Skeletal muscle tissue (tissue), 4 donors: ENCODE results near the gene PRKG1. TPM values are rescaled to one million over a fixed set of nuclear protein-coding genes. Genes with fewer than 3 reads are reported as not detected.

Experiments used
- H3K27ac ChIP-seq: one replicate; pipeline ENCODE4 v1.7.0; 2013; ENCODE audit warnings: mild to moderate bottlenecking, low read depth, low read length, inconsistent platforms
- H3K27me3 ChIP-seq, 3 donors: one replicate each; pipeline ENCODE4 v1.7.0; 2013; ENCODE audit warnings: low read length in 3 of 3; ENCODE audit not compliant: control insufficient read depth in 3 of 3, insufficient read depth in 3 of 3
- H3K36me3 ChIP-seq, 3 donors: one replicate each; pipeline ENCODE4 v1.7.0; 2013; ENCODE audit warnings: low read length in 3 of 3; ENCODE audit not compliant: control insufficient read depth in 3 of 3, insufficient read depth in 3 of 3
- H3K4me1 ChIP-seq, 3 donors: one replicate each; pipeline ENCODE4 v1.7.0; 2013; ENCODE audit warnings: low read length in 3 of 3, mild to moderate bottlenecking in 3 of 3; ENCODE audit not compliant: control insufficient read depth in 3 of 3, insufficient read depth in 3 of 3
- H3K4me3 ChIP-seq, 3 donors: one replicate each; pipeline ENCODE4 v1.7.0; 2013; ENCODE audit warnings: low read length in 3 of 3
- H3K9ac ChIP-seq, 3 donors: one replicate each; pipeline ENCODE4 v1.7.0; 2013; ENCODE audit warnings: low read length in 3 of 3, mild to moderate bottlenecking in 3 of 3, moderate library complexity in 2 of 3, low read depth in 1 of 3
- H3K9me3 ChIP-seq, 3 donors: one replicate each; pipeline ENCODE4 v1.7.0; 2013; ENCODE audit warnings: low read length in 3 of 3; ENCODE audit not compliant: control insufficient read depth in 3 of 3
- total RNA-seq: library from RNA; depleted of rRNA; stranded (reverse); fragments of >200 nt; gene quantifications from one replicate; pipeline ENCODE4 v1.2.3, GENCODE V29; 2014
- donor health status: Osteomylitis.

The PRKG1 gene
- total RNA-seq, 1 donor from 2014 or later, result 44.9 TPM

GRCh38 chr10:51965451-51965850 lies 891.2 kb downstream of the PRKG1 start:
- no peaks in the 10 kb centered on the region for H3K4me1 ChIP-seq
- no peak overlapping the region for H3K9ac ChIP-seq
- no peaks in the 10 kb centered on the region for H3K36me3 ChIP-seq
- H3K27me3 ChIP-seq, result no peaks in the 10 kb centered on the region
- H3K4me3 ChIP-seq, result no peak overlapping the region
- H3K9me3 ChIP-seq, result no peaks in the 10 kb centered on the region
- H3K27ac ChIP-seq, result no peak overlapping the region

- no peaks in the 10 kb centered on the region for H3K36me3 ChIP-seq
- no peaks in the 10 kb centered on the region for H3K4me1 ChIP-seq
- H3K27ac ChIP-seq, result no peak overlapping the region
- no peak overlapping the region for H3K4me3 ChIP-seq
- H3K27me3 ChIP-seq, result no peaks in the 10 kb centered on the region
- no peaks in the 10 kb centered on the region for H3K9me3 ChIP-seq
- no peak overlapping the region for H3K9ac ChIP-seq
Measured at GRCh38 chr10:51972733-51973346, 898.6 kb downstream of the PRKG1 start.

- Histone ChIP-seq H3K4me1 (peaks cover 0 to 4% (median 0%) of the 10 kb centered on the region in 3 donors), H3K36me3 (no peaks in the 10 kb centered on the region), H3K27ac (no peak overlapping the region), H3K27me3 (no peaks in the 10 kb centered on the region), H3K9ac (no peak overlapping the region), H3K9me3 (no peaks in the 10 kb centered on the region), H3K4me3 (no peak overlapping the region)
Measured at GRCh38 chr10:51980752-51981151, 906.5 kb downstream of the PRKG1 start.

GRCh38 chr10:51981731-51982130 lies 907.4 kb downstream of the PRKG1 start:
- H3K4me3 ChIP-seq, result no peak overlapping the region
- H3K9ac ChIP-seq, result no peak overlapping the region
- H3K27me3 ChIP-seq, result no peaks in the 10 kb centered on the region
- H3K9me3 ChIP-seq, result no peaks in the 10 kb centered on the region
- no peaks in the 10 kb centered on the region for H3K36me3 ChIP-seq
- peaks cover 5 to 9% (median 5%) of the 10 kb centered on the region in 3 donors for H3K4me1 ChIP-seq
- no peak overlapping the region for H3K27ac ChIP-seq

GRCh38 chr10:51983481-51983880 lies 909.2 kb downstream of the PRKG1 start:
- no peak overlapping the region for H3K9ac ChIP-seq
- H3K4me1 ChIP-seq, result peaks cover 5 to 9% (median 8%) of the 10 kb centered on the region in 3 donors
- no peaks in the 10 kb centered on the region for H3K9me3 ChIP-seq

GRCh38 chr10:51985336-51985735 lies 911.0 kb downstream of the PRKG1 start:
- Histone ChIP-seq H3K27ac (no peak overlapping the region), H3K4me1 (peaks cover 5 to 9% (median 8%) of the 10 kb centered on the region in 3 donors), H3K36me3 (no peaks in the 10 kb centered on the region), H3K27me3 (no peaks in the 10 kb centered on the region), H3K9me3 (no peaks in the 10 kb centered on the region), H3K9ac (no peak overlapping the region), H3K4me3 (no peak overlapping the region)

More at GRCh38 chr10:51983481-51983880, 909.2 kb downstream of the PRKG1 start:
- no peaks in the 10 kb centered on the region for H3K27me3 ChIP-seq
- H3K27ac ChIP-seq, result no peak overlapping the region
- H3K4me3 ChIP-seq, result no peak overlapping the region
- H3K36me3 ChIP-seq, result no peaks in the 10 kb centered on the region

GRCh38 chr10:51986516-51986915 lies 912.2 kb downstream of the PRKG1 start:
- no peak overlapping the region for H3K27ac ChIP-seq
- no peak overlapping the region for H3K9ac ChIP-seq
- no peaks in the 10 kb centered on the region for H3K9me3 ChIP-seq
- no peaks in the 10 kb centered on the region for H3K27me3 ChIP-seq
- no peak overlapping the region for H3K4me3 ChIP-seq
- peaks cover 5 to 9% (median 8%) of the 10 kb centered on the region in 3 donors for H3K4me1 ChIP-seq
- no peaks in the 10 kb centered on the region for H3K36me3 ChIP-seq

- no peaks in the 10 kb centered on the region for H3K4me1 ChIP-seq
- H3K4me3 ChIP-seq, result no peak overlapping the region
Measured at GRCh38 chr10:51993475-51993874, 919.2 kb downstream of the PRKG1 start.

GRCh38 chr10:51999096-51999495 lies 924.8 kb downstream of the PRKG1 start:
- Histone ChIP-seq H3K4me3 (no peak overlapping the region), H3K9ac (no peak overlapping the region), H3K4me1 (no peaks in the 10 kb centered on the region), H3K9me3 (no peaks in the 10 kb centered on the region), H3K36me3 (no peaks in the 10 kb centered on the region), H3K27ac (no peak overlapping the region), H3K27me3 (no peaks in the 10 kb centered on the region)

More at GRCh38 chr10:51993475-51993874, 919.2 kb downstream of the PRKG1 start:
- H3K36me3 ChIP-seq, result no peaks in the 10 kb centered on the region
- H3K27ac ChIP-seq, result no peak overlapping the region
- no peaks in the 10 kb centered on the region for H3K27me3 ChIP-seq
- no peak overlapping the region for H3K9ac ChIP-seq
- no peaks in the 10 kb centered on the region for H3K9me3 ChIP-seq

- no peak overlapping the region for H3K9ac ChIP-seq
- H3K4me1 ChIP-seq, result no peaks in the 10 kb centered on the region
- no peaks in the 10 kb centered on the region for H3K9me3 ChIP-seq
- no peak overlapping the region for H3K4me3 ChIP-seq
- H3K27ac ChIP-seq, result no peak overlapping the region
- H3K36me3 ChIP-seq, result no peaks in the 10 kb centered on the region
- H3K27me3 ChIP-seq, result no peaks in the 10 kb centered on the region
Measured at GRCh38 chr10:52004342-52004949, 930.2 kb downstream of the PRKG1 start.
